Vagina (tissue), 2 donors: ENCODE results near the gene C1orf146. TPM values are rescaled to one million over a fixed set of nuclear protein-coding genes. Genes with fewer than 3 reads are reported as not detected.

Experiments used
- DNase-seq, 2 donors: peaks; one replicate each; pipeline ENCODE4 v3.0.0-alpha.2; 2017; ENCODE audit errors: extremely low spot score in 2 of 2
- H3K27ac ChIP-seq: fragments of 200-600 bp; sonication (generic); one replicate; pipeline ENCODE4 v1.5.1; 2019
- H3K27me3 ChIP-seq: fragments of 200-600 bp; sonication (generic); one replicate; pipeline ENCODE4 v1.5.1; 2019
- H3K36me3 ChIP-seq, 2 donors: fragments of 200-600 bp; sonication (generic); one replicate each; pipeline ENCODE4 v1.5.1; 2017 to 2019
- H3K4me1 ChIP-seq: fragments of 200-600 bp; sonication (generic); one replicate; pipeline ENCODE4 v1.5.1; 2019
- H3K4me3 ChIP-seq, 2 donors: fragments of 200-600 bp; sonication (generic); 1 replicate in 1 of 2; 2 replicates in 1 of 2; pipeline ENCODE4 v1.5.1; 2016 to 2019
- H3K9me3 ChIP-seq: fragments of 200-600 bp; sonication (generic); one replicate; pipeline ENCODE4 v1.5.1; 2019
- CTCF ChIP-seq, 3 experiments: fragments of 450-650 bp in 2 of 3; fragments of 200-600 bp in 1 of 3; sonication (generic) in 1 of 3; IDR thresholded peaks; one replicate each; pipeline ENCODE4 v1.5.1; 2017 to 2019; ENCODE audit warnings: antibody characterized with exemption in 3 of 3, mild to moderate bottlenecking in 2 of 3, moderate library complexity in 2 of 3
- POLR2A ChIP-seq, 2 donors: fragments of 450-650 bp; IDR thresholded peaks; one replicate each; pipeline ENCODE4 v1.6.1; 2017; ENCODE audit warnings: antibody characterized with exemption in 2 of 2, mild to moderate bottlenecking in 2 of 2, moderate library complexity in 2 of 2
- POLR2AphosphoS5 ChIP-seq, 2 donors: sonication (generic); formaldehyde crosslinking; IDR thresholded peaks; one replicate each; pipeline ENCODE4 v1.9.0; 2017; ENCODE audit warnings: antibody characterized with exemption in 2 of 2, mild to moderate bottlenecking in 2 of 2, low read depth in 1 of 2; ENCODE audit not compliant: insufficient read depth in 1 of 2
- intact Hi-C: fragments of 100-400 bp; cut with DNase I; formaldehyde crosslinking; loops from one replicate; pipeline ENCODE4 v1.15.1; 2023
- total RNA-seq: library from RNA; depleted of rRNA; stranded (reverse); fragments of >200 nt; gene quantifications from one replicate; pipeline ENCODE4 v1.2.3, GENCODE V29; 2016

C1orf146 gene
- total RNA-seq, 1 donor from 2014 or later, result not detected

DNA sequence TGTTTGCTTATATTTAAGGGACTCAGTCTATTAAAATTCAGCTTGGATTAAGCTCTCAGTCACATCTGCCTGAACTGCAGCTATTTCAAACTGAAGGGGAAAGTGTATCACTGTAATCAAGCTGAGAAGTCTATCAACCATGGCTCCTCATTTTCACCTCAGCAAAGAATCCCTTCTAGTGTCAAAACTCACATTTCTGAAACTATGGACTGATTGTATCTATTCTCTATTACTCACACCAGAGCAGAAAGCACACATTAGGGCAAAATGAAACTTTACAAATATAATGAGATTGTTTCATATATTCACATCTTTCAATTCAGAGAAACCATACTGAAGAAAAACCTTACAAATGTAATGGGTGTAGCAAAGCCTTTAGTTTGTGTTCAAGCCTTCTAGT, 14.6 kb upstream of the C1orf146 start:
- Histone ChIP-seq H3K4me1 (no peaks in the 10 kb centered on the region), H3K9me3 (no peaks in the 10 kb centered on the region), H3K27ac (no peak overlapping the region), H3K4me3 (no peak overlapping the region), H3K27me3 (no peaks in the 10 kb centered on the region), H3K36me3 (no peaks in the 10 kb centered on the region)
- no peak for DNase-seq
- intact Hi-C loops, result no loop called here
- TF ChIP-seq POLR2A (IDR thresholded peaks at IDR 0.05) (no peak), CTCF (IDR thresholded peaks at IDR 0.05) (no peak), POLR2AphosphoS5 (IDR thresholded peaks at IDR 0.05; ENCODE audit: insufficient read depth in 1 of 2, low read depth in 1 of 2) (no peak)

GRCh38 chr1:92210701-92211100, 7.0 kb upstream of the C1orf146 start:
- intact Hi-C loops, result no loop called here
- no peak overlapping the region for H3K4me3 ChIP-seq
- H3K9me3 ChIP-seq, result no peaks in the 10 kb centered on the region
- no peak overlapping the region for H3K27ac ChIP-seq
- no peak for DNase-seq
- no peaks in the 10 kb centered on the region for H3K27me3 ChIP-seq
- TF ChIP-seq CTCF (IDR thresholded peaks at IDR 0.05), result no peak
- no peak for TF ChIP-seq POLR2A (IDR thresholded peaks at IDR 0.05)
- no peak for TF ChIP-seq POLR2AphosphoS5 (IDR thresholded peaks at IDR 0.05; ENCODE audit: insufficient read depth in 1 of 2, low read depth in 1 of 2)
- no peaks in the 10 kb centered on the region for H3K36me3 ChIP-seq
- no peaks in the 10 kb centered on the region for H3K4me1 ChIP-seq

- H3K4me1 ChIP-seq, result no peaks in the 10 kb centered on the region
- no peak overlapping the region for H3K4me3 ChIP-seq
- H3K36me3 ChIP-seq, result no peaks in the 10 kb centered on the region
- no peak overlapping the region for H3K27ac ChIP-seq
- H3K9me3 ChIP-seq, result no peaks in the 10 kb centered on the region
- intact Hi-C loops, result no loop called here
- DNase-seq, result no peak
- no peaks in the 10 kb centered on the region for H3K27me3 ChIP-seq
- TF ChIP-seq POLR2AphosphoS5 (IDR thresholded peaks at IDR 0.05; ENCODE audit: insufficient read depth in 1 of 2, low read depth in 1 of 2) (no peak), POLR2A (IDR thresholded peaks at IDR 0.05) (no peak)
These were observed 6.5 kb upstream of the C1orf146 start for GRCh38 chr1:92211166-92211565.

GRCh38 chr1:92218559-92218958, 844 bp downstream of the C1orf146 start:
- Histone ChIP-seq H3K27ac (no peak overlapping the region), H3K27me3 (no peaks in the 10 kb centered on the region), H3K36me3 (no peaks in the 10 kb centered on the region), H3K4me3 (no peak overlapping the region), H3K9me3 (no peaks in the 10 kb centered on the region), H3K4me1 (no peaks in the 10 kb centered on the region)
- intact Hi-C loops, result no loop called here
- DNase-seq, result no peak
- TF ChIP-seq CTCF (IDR thresholded peaks at IDR 0.05) (no peak), POLR2A (IDR thresholded peaks at IDR 0.05) (no peak), POLR2AphosphoS5 (IDR thresholded peaks at IDR 0.05; ENCODE audit: insufficient read depth in 1 of 2, low read depth in 1 of 2) (no peak)

DNA sequence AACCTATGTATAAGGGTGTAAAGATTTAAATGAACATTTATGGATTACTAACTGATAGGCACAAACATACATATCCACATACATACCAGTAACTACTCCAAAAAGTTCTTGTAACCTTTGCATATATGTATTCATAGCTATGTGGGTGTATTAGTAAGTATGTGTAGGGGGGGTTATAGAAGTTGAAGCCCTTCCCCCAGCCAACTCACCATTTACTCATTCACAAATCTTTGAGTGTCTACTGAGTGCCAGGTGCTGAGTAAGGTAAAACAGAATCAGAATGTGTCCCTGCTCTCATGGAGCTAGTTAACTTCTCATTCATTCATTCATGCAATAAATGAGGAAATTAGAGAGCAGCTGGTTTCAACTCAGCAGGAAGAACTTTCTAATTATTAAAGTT, 1.3 kb downstream of the C1orf146 start:
- Histone ChIP-seq H3K27me3 (no peaks in the 10 kb centered on the region), H3K4me1 (no peaks in the 10 kb centered on the region), H3K36me3 (no peaks in the 10 kb centered on the region), H3K27ac (no peak overlapping the region), H3K9me3 (no peaks in the 10 kb centered on the region), H3K4me3 (no peak overlapping the region)
- DNase-seq, result no peak
- TF ChIP-seq POLR2AphosphoS5 (IDR thresholded peaks at IDR 0.05; ENCODE audit: insufficient read depth in 1 of 2, low read depth in 1 of 2), result no peak
- TF ChIP-seq CTCF (IDR thresholded peaks at IDR 0.05), result no peak
- no peak for TF ChIP-seq POLR2A (IDR thresholded peaks at IDR 0.05)
- intact Hi-C loops, result no loop called here

DNA sequence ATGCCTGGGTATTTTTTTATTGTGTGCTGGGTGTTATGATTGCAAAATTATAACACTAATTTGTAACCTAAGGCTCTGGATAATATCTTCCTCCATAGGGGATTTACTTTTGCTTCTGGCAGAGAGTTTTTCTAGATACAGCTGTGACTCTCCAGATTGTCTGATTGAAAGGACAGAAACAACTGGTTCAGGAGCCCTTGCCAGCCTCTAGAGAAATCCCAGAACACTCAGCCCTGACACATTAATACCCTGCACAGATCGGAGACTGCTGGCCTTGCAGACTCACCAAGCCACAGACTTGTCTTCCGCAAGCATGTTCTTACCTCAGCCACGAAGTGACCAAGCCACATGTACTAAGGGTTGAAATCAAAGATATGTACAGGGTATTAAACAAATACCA, 10.7 kb downstream of the C1orf146 start:
- no peaks in the 10 kb centered on the region for H3K9me3 ChIP-seq
- H3K36me3 ChIP-seq, result no peaks in the 10 kb centered on the region

More for the DNA sequence above, 10.7 kb downstream of the C1orf146 start:
- Histone ChIP-seq H3K27ac (no peak overlapping the region), H3K27me3 (no peaks in the 10 kb centered on the region), H3K4me3 (no peak overlapping the region), H3K4me1 (no peaks in the 10 kb centered on the region)
- intact Hi-C loops, result no loop called here
- TF ChIP-seq CTCF (IDR thresholded peaks at IDR 0.05) (no peak), POLR2A (IDR thresholded peaks at IDR 0.05) (no peak), POLR2AphosphoS5 (IDR thresholded peaks at IDR 0.05; ENCODE audit: insufficient read depth in 1 of 2, low read depth in 1 of 2) (no peak)
- DNase-seq, result no peak
